Measurements from ENCODE around the gene ADGRL3. TPM values are rescaled to one million over a fixed set of nuclear protein-coding genes. Genes with fewer than 3 reads are reported as not detected.

ADGRL3 gene
- total RNA-seq, 4 donors from 2014 or later: 6.1 to 26.0 (median 7.3) TPM

DNA sequence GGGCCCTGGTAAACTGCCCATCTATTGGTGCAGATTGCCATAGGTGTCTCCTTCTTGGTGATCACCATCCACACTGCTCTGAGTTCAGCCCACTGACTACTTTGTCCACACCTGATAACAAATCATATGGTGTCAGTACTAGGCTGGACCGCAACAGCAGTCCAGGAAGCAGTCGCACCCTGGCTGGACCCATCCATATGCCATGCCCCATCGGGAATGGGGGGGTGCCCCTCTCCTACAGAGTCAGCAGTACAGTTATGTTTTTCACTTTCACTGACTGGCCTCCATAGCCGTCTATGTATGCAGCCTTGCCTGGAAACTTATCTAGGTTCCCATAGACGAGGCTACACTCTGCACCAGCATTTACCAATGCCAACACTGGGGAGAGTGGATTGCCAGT lies 226.1 kb downstream of the ADGRL3 start:
- Histone ChIP-seq H3K36me3 (no peaks in the 10 kb centered on the region), H3K9me3 (no peaks in the 10 kb centered on the region), H3K4me1 (no peaks in the 10 kb centered on the region), H3K4me3 (no peak overlapping the region), H3K27ac (no peak overlapping the region), H3K27me3 (no peaks in the 10 kb centered on the region)
- TF ChIP-seq POLR2AphosphoS5 (IDR thresholded peaks at IDR 0.05) (no peak), POLR2A (IDR thresholded peaks at IDR 0.05) (no peak), EP300 (IDR thresholded peaks at IDR 0.05) (no peak)
- TF ChIP-seq, protein P1, sequence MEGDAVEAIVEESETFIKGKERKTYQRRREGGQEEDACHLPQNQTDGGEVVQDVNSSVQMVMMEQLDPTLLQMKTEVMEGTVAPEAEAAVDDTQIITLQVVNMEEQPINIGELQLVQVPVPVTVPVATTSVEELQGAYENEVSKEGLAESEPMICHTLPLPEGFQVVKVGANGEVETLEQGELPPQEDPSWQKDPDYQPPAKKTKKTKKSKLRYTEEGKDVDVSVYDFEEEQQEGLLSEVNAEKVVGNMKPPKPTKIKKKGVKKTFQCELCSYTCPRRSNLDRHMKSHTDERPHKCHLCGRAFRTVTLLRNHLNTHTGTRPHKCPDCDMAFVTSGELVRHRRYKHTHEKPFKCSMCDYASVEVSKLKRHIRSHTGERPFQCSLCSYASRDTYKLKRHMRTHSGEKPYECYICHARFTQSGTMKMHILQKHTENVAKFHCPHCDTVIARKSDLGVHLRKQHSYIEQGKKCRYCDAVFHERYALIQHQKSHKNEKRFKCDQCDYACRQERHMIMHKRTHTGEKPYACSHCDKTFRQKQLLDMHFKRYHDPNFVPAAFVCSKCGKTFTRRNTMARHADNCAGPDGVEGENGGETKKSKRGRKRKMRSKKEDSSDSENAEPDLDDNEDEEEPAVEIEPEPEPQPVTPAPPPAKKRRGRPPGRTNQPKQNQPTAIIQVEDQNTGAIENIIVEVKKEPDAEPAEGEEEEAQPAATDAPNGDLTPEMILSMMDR (IDR thresholded peaks at IDR 0.05): no peak
- ATAC-seq: no peak
- 100% methylated on average over 1 to 2 of the region's 5 CpGs for WGBS, 2 donors (ENCODE audit: low coverage in 1 of 2)

DNA sequence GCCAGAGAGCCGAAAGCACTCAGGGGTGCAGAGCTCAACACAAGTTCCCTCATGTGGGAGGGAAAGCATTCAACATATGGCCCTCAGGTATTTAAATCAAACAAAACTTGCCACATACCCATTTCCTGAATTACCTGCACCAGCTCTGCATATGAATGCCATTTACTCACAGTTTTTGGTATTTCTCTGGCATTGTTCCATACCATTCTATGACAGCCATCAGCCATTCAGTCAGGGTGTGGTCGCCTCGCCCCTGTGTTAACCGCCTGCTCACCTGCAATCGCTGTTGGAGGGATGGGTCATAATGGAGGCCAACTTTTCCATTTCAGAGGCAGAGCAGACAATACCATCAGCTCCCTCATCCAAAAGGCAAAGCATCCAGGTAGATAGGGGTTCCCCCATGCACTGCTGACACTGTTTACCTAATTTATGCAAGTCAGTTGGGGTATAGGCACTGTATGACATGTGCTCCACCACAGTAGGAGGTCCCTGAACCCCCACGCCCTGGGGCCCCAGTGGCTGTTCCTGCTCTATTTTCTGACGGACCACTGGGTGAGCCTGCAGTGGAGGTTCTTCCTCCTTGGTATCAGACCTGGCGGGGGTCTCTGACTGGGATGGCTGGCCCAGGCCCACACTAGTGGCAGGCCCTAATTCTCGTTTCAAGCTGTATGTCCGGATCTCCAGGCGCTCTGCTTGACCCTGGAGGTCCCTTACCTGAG lies 227.1 kb downstream of the ADGRL3 start:
- whole genome bisulfite sequencing, 2 donors (ENCODE audit: low coverage in 1 of 2): 88 to 97% methylated on average over 3 to 6 of the region's 11 CpGs
- no peaks in the 10 kb centered on the region for H3K36me3 ChIP-seq
- no peak for ATAC-seq
- H3K4me1 ChIP-seq: no peaks in the 10 kb centered on the region
- H3K4me3 ChIP-seq: no peak overlapping the region
- H3K27me3 ChIP-seq: no peaks in the 10 kb centered on the region
- no peaks in the 10 kb centered on the region for H3K9me3 ChIP-seq
- no peak overlapping the region for H3K27ac ChIP-seq
- TF ChIP-seq EP300 (IDR thresholded peaks at IDR 0.05) (no peak), POLR2A (IDR thresholded peaks at IDR 0.05) (no peak), POLR2AphosphoS5 (IDR thresholded peaks at IDR 0.05) (no peak)
- TF ChIP-seq, protein P1 (IDR thresholded peaks at IDR 0.05): no peak

DNA sequence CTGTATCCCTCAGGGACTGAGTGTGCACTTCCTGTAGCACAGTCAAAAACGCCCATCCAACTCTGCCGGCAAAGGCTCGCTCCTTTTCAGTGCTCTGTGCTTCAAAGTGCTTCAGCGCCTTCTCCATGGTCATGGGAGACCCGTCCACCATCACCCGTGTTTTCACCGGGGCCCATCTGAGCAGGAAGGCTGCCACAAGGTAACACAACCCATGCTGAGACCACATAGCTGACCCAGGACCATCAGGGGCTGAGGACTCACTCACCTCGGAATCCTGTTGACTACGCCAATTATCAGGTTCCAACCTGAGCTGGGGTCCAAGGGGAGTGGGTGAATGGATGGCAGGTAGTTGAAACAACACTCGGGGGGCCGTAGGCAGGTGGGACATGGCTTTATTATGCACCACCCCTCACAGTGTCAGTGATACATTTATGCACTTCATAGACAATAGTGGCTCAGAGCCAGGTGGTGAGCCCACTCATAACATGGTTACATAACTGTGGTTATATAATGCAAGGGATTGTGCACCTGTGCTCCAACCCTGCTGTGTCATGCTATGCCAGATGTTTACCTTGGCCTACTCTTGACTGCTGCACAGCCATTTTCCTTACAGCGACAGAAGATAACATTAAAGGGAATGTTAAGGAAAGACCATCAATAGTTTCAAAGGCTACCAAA lies 227.8 kb downstream of the ADGRL3 start:
- no peak for ATAC-seq
- H3K27ac ChIP-seq: no peak overlapping the region
- H3K27me3 ChIP-seq: no peaks in the 10 kb centered on the region
- no peaks in the 10 kb centered on the region for H3K9me3 ChIP-seq
- TF ChIP-seq EP300 (IDR thresholded peaks at IDR 0.05): no peak
- TF ChIP-seq POLR2A (IDR thresholded peaks at IDR 0.05): no peak
- TF ChIP-seq, protein P1 (IDR thresholded peaks at IDR 0.05): no peak
- TF ChIP-seq POLR2AphosphoS5 (IDR thresholded peaks at IDR 0.05): no peak
- no peaks in the 10 kb centered on the region for H3K4me1 ChIP-seq
- H3K36me3 ChIP-seq: no peaks in the 10 kb centered on the region
- no peak overlapping the region for H3K4me3 ChIP-seq
- 78 to 90% methylated on average over 4 to 6 of the region's 12 CpGs for WGBS, 2 donors (ENCODE audit: low coverage in 1 of 2)

DNA sequence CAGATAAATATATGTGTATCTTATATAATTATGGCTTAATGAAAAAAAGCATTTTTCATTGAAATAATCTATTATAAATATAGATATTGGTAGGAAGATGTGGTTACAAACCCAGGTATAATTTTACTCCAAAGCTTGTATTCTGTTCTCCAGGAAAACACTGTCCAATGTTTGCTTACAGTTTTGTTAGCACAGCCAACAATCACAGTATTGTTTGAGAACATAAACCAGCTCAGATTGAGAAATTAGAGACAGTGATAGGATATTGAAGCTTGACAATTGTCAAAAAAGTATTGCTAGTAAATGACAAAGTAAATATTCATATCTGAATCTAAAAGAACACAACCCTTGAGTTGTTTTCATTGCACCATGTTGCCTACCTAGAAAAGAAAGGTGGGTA lies 228.8 kb downstream of the ADGRL3 start:
- no peak overlapping the region for H3K4me3 ChIP-seq
- no peaks in the 10 kb centered on the region for H3K4me1 ChIP-seq
- H3K9me3 ChIP-seq: no peaks in the 10 kb centered on the region
- H3K36me3 ChIP-seq: no peaks in the 10 kb centered on the region
- TF ChIP-seq EP300 (IDR thresholded peaks at IDR 0.05) (no peak), POLR2A (IDR thresholded peaks at IDR 0.05) (no peak), POLR2AphosphoS5 (IDR thresholded peaks at IDR 0.05) (no peak)
- TF ChIP-seq, protein P1 (IDR thresholded peaks at IDR 0.05): no peak
- no peaks in the 10 kb centered on the region for H3K27me3 ChIP-seq
- no peak for ATAC-seq
- no peak overlapping the region for H3K27ac ChIP-seq

DNA sequence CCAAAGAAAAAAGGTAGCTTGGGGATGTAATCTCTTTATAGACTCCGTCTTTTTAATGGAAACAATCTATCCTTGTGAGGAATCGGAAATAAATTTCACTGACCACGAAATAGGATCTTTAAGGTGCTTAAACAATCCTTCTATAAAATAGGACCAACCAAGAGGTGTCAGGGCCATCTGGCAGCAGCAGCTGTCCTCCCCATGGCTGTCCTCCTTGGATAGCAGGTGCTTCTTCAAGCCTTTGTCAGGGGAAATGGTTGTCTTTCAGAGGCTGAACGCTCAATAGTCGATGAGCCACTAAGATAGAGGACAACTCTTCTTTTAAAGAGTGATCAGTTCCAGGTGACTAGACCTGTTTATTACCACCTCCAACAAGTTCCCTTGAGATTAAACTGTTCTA lies 231.0 kb downstream of the ADGRL3 start:
- Histone ChIP-seq H3K36me3 (no peaks in the 10 kb centered on the region), H3K4me3 (no peak overlapping the region), H3K27ac (no peak overlapping the region), H3K9me3 (no peaks in the 10 kb centered on the region), H3K27me3 (no peaks in the 10 kb centered on the region), H3K4me1 (no peaks in the 10 kb centered on the region)
- ATAC-seq: no peak
- TF ChIP-seq EP300 (IDR thresholded peaks at IDR 0.05) (no peak), POLR2AphosphoS5 (IDR thresholded peaks at IDR 0.05) (no peak), POLR2A (IDR thresholded peaks at IDR 0.05) (no peak)
- TF ChIP-seq, protein P1 (IDR thresholded peaks at IDR 0.05): no peak
- WGBS, 2 donors (ENCODE audit: low coverage in 1 of 2): 89 to 100% methylated on average over 3 to 5 of the region's 5 CpGs
